ENCODE data around the gene GPR4.

GPR4 gene

DNA sequence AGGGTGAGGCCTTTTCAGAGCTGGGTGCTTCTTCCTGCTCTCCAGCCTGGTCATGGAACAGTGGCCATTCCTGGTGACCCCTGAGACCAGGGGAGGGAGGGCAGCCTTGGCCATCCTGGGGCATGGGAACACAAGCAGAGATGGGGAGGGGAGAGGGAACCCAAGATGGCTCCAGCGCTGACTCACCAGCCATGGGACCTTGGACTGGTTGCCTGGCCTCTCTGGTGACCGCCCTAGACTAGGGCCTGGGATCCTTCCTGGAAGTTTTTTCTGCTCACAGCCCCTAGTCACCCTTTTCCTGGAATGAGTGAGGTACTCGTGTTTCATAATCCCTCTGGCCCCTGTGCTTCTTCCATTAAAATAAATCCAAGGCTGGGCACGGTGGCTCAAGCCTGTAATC, 14.1 kb downstream of the GPR4 start:
- no peak for DNase-seq

DNA sequence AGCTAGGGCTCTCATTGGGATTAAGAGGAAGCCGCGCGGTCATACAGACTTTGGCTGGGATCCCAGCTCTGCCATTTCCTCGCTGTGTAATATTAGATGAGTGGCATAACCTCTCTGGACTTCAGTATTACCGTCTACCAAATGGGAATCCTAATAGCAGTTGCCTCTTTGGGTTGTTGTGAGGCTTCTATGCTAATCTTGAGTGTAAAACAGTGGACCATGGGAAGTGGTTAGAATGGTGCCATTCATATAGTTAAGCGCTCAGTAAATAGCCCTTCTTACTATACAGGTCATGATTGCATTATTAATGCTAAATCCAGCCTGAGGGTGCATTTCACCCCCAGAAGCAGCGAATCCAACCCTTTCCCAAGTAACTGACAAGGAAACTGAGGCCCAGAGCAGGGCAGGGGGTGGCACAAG, 16.8 kb downstream of the GPR4 start:
- DNase-seq = no peak

DNA sequence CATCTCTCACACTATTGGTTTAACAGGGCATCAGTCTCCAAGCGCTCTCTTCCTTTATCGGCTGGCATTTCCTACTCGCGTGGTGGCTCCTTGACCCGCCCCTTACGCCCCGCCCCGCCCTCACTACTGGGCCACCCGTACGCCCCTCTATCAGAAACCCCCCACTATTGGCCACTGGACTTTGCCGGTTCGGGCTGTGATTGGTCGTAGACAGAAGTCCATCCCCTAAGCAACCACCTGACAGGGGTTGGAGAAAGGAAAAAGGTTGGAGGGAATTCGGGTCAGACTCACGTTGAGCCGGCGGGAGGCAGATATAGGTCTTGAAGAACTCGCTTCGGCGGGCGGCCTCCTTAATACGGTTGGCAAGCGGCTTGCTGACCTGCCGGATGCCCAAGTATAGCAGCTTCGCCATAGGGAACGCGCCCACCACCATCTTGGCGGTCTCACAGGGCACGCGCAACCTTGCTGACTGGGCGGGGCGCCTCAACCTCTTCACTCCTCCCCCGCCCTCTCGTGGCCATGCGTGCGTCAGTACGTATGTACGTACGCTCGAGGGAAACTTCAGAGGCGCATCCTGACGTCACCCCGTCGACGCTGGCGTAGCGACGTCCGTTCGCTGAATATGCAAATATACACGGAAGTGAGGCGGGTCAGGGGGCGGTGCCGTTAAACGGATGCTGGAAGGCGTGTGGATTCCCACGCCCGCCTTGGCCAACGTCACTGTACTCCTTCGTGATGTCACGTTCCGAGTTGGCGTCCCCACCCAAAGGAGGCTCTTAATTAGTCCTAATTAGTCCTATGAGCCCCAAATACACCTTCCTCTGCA, 17.5 kb downstream of the GPR4 start, which contains the start of gene OPA3:
OPA3 (minus strand) TSS at position 471 of the 826 bp plus-strand sequence; CDS start at position 433, 38 bp downstream.
- DNase-seq = peak; percentile 100

DNA sequence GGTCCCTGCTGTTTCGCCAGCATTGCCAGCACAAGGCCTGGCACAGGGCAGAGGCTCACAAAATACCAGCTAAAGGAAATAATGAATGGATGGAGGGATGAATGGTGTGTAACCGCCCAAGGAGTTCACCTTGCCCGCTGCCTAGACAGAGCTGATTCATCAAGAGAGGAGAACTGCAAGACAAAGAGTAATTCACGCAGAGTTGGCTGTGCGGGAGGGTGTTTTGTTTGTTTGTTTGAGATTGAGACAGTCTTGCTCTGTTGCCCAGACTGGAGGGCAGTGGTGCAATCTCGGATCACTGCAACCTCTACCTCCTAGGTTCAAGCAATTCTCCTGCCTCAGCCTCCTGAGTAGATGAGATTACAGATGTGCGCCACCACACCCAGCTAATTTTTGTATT, 20.4 kb downstream of the GPR4 start:
- no peak for DNase-seq

DNA sequence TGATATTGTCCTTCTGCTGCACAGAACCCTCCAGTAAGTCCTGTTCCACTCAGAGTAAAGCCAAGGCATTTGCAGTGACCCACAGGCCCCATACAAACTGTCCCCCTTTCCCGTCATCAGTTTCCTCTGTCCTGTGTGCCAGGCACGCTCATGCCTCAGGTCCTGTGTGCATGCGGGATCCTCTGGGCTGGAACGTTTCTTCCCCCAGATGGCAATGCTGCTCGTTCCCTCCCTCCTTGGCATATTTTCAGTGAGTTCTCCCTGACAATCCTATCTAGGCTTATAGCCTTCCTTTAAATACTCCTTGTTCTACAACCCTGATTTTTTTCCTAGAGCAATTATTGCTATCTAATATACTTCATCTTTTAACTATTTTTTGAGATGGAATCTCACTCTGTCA, 23.2 kb downstream of the GPR4 start:
- DNase-seq = no peak

DNA sequence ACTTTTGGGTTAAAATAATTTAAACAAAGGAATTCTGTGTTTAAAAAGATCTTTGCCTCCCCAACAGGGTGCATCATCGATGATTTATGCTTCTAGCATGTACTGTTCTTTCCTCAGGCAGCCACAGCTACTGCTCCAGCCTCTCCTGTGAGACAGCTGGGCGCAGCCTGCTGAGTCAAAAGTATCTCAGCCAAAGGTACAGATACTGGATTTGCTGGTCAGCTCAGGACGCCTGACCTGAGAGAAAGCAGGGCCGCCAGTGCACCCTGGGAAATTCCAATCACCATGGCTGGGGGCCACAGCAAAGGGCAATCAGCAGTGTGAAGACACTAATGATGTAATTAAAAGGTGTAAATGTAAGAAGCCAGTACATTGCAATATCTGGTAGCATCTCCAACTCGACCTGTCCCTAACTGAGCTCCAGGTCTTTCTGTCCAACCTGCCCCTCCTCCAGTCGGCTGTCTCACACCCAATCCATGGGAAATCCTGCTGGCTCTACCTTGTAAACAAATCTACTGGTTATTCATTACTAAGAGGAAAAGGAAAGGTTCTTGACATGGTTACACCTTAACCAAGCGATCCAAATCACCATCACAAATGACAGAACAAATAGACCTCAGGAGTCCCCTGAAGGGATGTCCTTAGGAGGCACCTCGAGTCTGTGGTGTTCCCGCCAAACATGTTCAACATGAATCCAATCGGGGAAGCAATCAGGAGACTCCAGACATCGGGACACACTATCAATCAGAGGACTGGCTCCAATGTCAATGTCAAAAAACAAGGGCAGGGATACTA, 24.7 kb downstream of the GPR4 start:
- DNase-seq = no peak

DNA sequence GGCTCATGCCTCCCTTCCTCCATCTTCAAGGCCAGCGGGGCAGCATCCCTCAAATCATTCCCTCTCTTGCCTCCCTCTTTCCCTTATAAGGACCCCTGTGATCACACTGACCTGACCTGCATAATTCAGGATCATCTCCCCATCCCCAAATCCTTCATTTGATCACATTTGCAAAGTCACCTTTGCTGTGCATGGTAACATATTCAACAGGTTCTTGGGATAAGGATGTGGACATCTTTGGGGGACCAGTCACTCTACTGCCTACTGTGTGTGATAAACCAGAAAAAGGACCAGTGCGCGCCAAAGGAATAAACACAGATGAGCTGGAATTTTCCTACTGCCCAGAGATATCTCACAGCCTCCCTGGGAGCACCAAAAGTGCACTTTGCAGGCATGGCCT, 25.3 kb downstream of the GPR4 start:
- no peak for DNase-seq

DNA sequence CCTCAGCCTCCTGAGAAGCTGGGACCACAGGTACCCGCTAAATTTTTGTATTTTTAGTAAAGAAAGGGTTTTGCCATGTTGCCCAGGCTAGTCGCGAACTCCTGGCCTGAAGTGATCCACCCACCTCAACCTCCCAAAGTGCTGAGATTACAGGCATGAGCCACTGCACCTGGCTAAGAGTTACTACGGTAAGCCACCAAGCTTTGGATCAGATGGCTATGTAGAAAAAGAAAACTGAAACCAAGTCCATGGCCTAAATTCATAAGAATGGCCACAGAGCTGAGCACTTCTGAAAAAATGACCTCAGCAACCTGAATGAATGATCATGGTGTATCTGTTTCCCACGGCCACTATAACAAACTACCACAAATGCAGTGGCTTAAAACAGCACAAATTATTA, 26.8 kb downstream of the GPR4 start:
- no peak for DNase-seq

DNA sequence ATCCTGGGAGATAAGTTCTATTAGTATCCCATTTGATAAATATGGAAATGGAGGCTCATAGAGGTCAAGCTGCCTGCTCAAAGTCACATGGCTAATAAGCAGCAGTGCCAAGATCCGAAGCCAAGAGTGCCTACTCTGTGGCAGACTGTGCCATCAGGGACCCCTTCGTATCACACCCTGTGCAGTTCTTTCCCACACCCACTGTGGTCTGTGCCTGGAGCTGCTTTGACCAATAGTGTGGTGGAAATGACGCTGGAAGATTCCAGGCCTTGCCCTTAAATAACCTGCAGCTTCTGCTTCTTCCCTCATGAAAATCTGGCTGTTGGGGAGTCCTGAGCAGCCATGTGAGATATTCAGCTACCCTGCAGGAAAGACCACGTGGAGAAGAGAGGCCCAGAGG, 27.5 kb downstream of the GPR4 start:
- DNase-seq = no peak

DNA sequence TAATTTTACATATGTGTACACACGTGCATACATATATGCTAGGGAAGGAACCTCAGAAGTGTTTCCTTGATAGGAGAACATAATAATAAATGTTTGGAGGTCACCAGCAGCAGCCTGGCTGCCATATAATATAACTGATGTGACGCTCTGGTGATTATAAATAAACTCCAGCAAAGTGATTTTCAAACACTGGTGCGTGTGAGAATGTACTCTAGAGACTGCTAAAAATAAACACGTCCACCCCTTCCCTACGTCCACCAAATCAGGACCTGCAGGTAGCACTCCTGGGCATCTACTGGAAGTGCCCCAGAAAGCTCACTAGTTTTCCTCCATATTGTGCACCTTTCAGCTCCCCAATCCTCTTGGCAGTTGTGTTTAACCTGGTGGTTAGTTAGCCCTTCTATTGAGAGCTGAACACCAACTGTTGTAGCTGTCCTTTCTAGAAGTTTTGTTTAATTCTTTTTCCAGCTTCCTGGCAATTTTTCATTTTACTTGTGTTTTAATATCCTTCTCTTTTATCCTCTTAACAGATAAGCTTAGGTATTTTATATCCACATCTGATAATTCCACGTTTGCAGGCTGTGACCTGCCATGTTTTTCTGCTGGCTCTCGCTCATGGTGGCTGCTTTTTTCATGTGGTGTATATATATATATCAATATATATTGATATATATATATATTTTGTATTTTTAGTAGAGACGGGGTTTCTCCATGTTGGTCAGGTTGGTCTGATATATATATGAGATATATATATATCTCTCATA, 30.4 kb downstream of the GPR4 start:
- no peak for DNase-seq

DNA sequence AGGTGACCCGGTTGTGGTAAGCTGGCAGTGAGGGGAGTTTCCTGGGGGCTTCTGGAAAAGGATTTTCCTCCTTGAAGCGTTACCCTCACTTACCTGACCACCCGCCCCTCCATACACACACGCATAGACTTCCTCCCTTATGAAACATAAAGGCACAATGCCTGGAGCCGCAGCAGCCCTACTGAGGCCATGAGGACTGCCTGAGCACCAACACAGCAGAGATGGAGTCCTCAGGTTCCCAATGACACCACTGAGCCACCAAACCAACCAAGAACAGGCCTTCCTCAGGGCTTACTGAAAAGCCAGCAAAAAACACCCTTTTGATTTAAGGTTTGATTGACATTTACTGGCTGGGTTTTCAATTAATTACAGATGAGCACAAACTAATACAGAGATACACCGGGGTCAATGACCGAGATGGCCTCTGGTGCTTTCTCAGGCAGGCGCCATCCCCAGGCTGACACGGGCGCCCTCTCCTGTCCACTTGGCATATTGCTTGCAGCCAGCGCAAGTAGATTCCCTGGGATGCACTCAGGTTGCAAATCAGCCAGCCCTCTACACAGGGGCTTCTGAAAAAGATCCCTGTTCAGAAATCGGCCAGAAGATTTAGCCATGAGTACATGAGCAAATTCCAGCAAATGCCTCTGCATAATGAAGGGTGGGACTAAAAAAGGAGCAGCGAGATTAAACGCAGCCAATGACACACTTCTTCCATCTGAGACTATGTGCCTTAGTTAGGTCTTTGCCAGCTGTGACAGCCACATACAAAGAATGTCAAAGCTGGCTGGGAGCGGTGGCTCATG, 32.2 kb downstream of the GPR4 start:
- peak; percentile 29 for DNase-seq

DNA sequence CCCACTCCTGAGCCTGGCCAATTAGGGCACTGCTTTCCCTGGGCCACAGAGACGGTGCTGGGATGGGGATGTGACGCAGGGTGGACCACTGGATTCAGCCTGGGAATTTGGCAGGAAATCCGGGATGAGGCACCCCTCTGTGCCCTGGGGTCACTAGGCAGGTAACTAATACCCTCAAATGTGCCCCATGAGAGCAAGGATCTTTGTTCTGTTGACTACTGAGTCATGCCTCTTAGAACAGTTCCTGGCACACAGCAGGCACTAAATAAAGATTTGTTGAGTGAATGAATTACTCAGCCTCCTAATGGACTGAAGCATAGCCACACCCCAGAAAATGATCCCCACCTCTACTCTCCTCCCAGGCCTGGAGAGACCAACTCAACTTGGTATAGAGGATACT, 33.3 kb downstream of the GPR4 start:
- DNase-seq = no peak

DNA sequence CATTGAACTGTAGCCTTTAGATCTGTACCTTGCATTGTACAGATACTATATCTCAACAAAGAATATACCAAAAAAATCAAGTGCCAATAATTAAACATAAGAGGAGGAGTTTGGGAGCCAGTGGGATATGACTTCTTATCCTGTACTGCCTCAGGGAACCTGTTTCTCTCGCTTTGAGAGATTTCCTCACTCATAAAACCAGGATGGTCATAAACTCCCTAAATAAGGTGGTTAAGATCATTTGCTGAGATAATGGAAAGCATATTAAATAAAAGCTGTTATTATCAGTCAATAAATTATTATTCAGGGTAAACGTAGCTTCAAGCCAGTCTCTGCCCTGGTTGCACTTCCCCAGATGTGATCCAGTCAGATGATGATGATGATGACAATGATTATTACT, 34.4 kb downstream of the GPR4 start:
- DNase-seq = no peak

DNA sequence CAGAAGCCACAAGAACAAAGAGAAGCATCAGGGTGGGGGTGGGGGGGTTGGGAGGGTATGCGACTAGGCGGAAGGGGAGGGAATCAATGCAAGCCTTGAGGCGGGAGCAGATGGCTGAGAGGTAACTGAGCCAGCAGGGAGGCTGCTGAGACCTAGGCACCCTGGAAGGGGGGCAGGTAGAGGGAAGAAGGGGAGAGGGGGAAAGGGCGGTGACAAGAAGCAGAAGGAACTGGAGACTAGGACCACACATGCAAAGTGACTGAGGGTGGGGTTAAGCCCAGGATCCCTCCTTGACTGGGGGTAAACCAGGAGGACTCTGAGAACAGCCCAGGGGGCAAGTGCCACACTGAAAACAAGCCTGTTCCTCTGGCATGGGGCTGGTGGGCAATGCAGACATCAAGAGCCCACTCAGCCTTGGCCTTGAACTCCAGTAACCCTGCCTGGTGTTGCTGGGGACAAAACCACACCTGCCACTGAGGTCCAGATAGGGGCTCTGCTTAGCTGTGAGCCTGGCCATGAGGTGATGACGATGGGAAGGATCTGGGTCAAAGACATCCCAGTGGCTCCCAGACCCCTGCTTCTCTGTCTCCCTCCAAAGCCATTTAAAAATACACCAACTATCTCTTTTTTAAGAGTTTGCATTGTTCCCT, 37.8 kb downstream of the GPR4 start:
- DNase-seq = no peak

DNA sequence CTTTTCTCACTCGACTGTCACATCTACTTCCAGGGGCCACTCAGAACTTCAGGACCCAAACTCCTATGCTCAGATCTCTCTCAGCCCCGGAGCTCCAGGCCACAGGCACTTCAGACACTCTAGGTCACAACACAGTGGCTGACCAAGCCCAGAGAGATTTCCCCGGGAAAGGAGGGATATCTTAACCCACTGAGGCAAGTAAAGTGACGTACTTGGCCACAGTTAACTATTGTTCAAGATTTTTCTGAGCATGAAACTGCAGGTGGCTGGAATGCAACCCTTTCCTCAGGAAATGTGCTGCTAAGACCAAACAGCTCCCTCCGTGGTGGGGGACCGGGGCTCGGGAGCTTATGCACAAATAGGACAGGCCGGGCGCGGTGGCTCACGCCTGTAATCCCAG, 41.3 kb downstream of the GPR4 start:
- no peak for DNase-seq

DNA sequence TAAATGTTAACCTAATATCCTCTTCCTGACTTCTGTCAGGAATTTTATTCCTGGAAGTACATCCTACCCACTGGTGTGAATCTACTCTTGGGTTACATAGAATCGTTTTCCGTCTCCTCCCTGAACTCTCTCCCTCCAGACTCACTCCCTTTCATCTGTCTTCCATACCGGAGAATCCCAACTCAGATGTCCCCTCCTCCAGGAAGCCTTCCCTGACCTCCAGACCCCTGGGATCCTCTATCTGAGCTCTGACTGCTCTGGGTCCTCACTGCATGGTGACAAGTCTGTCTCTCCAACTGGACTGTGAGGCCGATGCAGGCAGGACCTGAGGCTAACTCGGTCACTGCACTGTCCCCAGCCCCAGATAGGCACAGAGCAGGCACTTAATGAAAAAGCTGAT, 42.0 kb downstream of the GPR4 start:
- DNase-seq = no peak

DNA sequence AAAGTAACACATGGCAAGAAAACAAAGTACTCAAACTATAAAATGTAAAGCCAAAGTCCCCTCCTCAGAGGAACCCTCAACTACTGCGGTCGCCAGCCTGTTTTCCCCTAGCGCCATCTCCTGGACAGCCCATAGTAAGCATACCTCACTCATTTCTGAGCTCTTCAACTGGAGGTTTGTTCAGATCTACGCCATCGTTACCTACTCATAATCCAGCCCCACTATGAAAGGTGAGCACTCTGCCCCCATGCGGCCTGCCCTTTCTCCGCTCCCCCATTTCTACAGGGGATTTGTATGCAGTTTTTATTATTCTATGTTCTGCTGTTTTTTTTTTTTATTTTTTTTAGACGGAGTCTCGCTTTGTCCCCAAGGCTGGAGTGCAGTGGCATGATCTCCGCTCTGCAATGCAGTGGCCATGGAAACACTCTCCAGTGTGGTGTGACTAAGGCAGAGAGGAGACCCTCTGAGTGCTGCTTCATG, 43.6 kb downstream of the GPR4 start:
- peak; percentile 41 for DNase-seq

DNA sequence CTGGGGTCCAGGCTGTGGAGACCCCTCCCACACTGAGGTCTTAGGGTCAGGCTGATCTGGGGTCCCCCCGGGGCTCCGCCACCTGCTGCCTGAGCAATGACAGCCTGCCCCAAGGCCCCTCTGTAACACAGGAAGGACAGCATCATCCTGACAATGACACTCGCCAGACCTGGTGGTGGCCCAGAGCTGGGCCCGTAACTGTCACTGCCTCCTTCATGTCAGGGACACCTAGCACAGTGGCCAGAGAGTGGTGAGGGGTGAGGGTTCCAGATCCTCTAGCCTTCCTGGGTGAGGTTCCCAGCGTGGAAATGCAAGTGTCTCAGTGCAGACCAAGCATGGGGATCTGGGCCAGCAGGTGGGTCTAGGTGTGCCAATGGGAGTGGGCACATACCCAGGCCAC, 45.2 kb downstream of the GPR4 start:
- no peak for DNase-seq

DNA sequence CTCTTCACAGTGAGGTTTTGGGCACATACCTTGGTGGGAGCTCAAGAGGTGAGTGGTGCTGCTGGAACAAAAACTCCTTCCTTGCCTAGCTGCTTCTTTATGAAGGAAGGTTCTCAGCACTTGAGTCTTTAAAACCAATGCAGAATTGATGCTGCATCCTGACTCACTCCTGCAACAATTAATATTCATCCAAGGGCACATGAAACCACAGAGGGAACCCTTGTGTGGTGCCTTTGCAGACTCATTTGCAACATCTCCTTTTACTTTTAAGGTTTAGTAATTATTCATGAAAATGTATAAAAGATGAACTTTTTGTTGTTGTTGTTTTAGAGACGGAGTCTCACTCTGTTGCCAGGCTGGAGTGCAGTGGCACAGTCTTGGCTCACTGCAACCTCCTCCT, 47.5 kb downstream of the GPR4 start:
- no peak for DNase-seq

DNA sequence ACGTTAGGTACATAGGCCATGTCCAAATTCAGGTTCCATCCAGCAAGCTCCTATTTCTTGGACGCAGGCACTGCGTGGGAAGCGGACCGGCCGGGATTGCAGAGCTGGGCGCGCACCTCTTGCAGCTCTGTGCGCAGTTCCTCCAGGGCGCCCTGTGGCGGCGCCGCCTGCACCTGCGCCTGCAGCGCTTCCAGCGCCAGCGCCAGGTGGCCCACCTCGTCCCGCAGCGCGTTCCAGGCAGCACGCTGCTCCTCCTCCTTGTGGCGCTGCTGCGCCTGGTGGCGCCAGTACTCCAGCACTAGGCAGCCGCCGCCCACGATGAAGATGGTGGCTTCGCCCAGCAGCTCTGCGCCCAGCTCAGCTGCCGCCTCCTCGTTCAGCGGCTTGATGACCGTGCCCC, 48.5 kb downstream of the GPR4 start:
- DNase-seq = no peak

DNA sequence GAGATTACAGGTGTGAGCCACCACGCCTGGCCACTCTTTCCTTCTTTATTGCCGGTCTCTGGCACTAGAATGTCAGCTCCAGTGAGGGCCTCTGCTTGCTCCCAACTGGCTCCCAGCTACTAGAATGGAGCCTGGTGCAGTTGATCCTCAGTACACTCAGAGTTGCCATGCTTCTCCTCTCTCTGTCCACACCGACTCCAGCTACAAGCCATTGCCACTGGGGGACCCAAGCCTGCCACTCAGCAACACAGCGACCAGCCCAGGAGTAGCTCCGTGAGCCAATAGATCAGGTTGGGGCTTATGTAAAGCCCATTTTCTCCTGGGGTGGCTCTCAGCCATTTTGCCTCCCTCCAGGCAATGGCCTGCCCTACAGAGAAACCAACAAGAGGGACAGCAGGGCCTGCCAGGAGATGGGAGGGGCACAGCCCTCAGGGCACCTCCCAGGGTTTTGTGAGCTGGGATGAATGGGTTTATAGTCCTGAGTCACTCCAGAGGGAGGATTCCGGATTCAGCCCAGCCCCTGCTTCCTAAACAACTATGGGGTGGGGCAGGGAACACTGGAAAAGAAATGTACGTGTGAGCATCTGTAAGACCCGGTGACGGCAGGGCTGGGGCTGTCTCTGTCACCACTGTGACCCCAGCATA, 53.9 kb downstream of the GPR4 start:
- no peak for DNase-seq
